Measurements from ENCODE around the gene ELOVL5. TPM values are rescaled to one million over a fixed set of nuclear protein-coding genes. Genes with fewer than 3 reads are reported as not detected.

The ELOVL5 gene
- total RNA-seq (10 to 100 TPM; 61.2 to 77.8 TPM), polyA plus RNA-seq (10 to 100 TPM; 22.1 to 54.4 TPM)

- H3K27me3 ChIP-seq (ENCODE audit: control insufficient read depth in 4 of 4, insufficient read depth in 4 of 4, low read length in 3 of 4), result no peaks in the 10 kb centered on the region
- H3K27ac ChIP-seq (ENCODE audit: low read depth in 1 of 2, low read length in 2 of 2), result peak within 1 kb of the TSS; percentile 88 to 99
- H3K4me1 ChIP-seq (ENCODE audit: control insufficient read depth in 4 of 4, insufficient read depth in 4 of 4, low read length in 3 of 4), result peaks cover 3 to 30% (median 20%) of the 10 kb centered on the region in 4 donors
- H3K9me3 ChIP-seq (ENCODE audit: control insufficient read depth in 4 of 4, low read length in 3 of 4), result no peaks in the 10 kb centered on the region
- TF ChIP-seq ATF3 (IDR thresholded peaks at IDR 0.05) (no peak), RXRA (IDR thresholded peaks at IDR 0.05) (peak in 1 of 2 donors; percentile 52), FOXA2 (IDR thresholded peaks at IDR 0.05) (no peak), YY1 (IDR thresholded peaks at IDR 0.05) (peak; percentile 75), CTCF (IDR thresholded peaks at IDR 0.05; ENCODE audit: low read depth, low read length, missing input control) (no peak), GABPA (IDR thresholded peaks at IDR 0.05 in 1 of 2, conservative IDR thresholded peaks at IDR 0.05 in 1 of 2) (peak; percentile 43 to 75), SP1 (IDR thresholded peaks at IDR 0.05) (peak; percentile 90), HNF4A (conservative IDR thresholded peaks at IDR 0.05) (peak in 1 of 2 donors; percentile 31), NR2F2 (IDR thresholded peaks at IDR 0.05) (no peak), FOXA1 (IDR thresholded peaks at IDR 0.05) (no peak), TAF1 (conservative IDR thresholded peaks at IDR 0.05) (peak; percentile 22), RAD21 (IDR thresholded peaks at IDR 0.05) (peak in 1 of 2 donors; percentile 16), MAX (IDR thresholded peaks at IDR 0.05) (peak; percentile 76), HNF4G (IDR thresholded peaks at IDR 0.05) (no peak), JUND (IDR thresholded peaks at IDR 0.05) (peak; percentile 55 to 63), REST (IDR thresholded peaks at IDR 0.05) (peak; percentile 89), EGR1 (IDR thresholded peaks at IDR 0.05; ENCODE audit: low read depth in 2 of 2) (peak in 1 of 2 donors; percentile 46), ZBTB33 (IDR thresholded peaks at IDR 0.05) (no peak)
- peak within 1 kb of the TSS; percentile 48 to 99 (median 93) for H3K4me3 ChIP-seq (ENCODE audit: low read depth in 1 of 3, low read length in 3 of 3)
- DNase-seq (ENCODE audit: low spot score), result peak; percentile 93
- H3K36me3 ChIP-seq (ENCODE audit: control insufficient read depth in 4 of 4, insufficient read depth in 3 of 4, low read depth in 1 of 4, low read length in 3 of 4), result no peaks in the 10 kb centered on the region
- peak within 1 kb of the TSS; percentile 87 to 94 for H3K9ac ChIP-seq (ENCODE audit: low read depth in 1 of 2, low read length in 2 of 2)
- under 1% methylated on average over 101 of the region's 101 CpGs for WGBS
Measured at GRCh38 chr6:53348371-53349208, at the start of gene ELOVL5. Gene ELOVL5, minus strand, starts transcription at chr6:53348950. Its CDS starts 53,251 bp downstream, at chr6:53295699.
